Fibroblast of peridontal ligament (primary cell): Measurements from ENCODE around the gene DVL2.
"Not testable (repeated sequence)": the region's sequence is repeated elsewhere in the genome, so short reads cannot be mapped to it uniquely, and the experiment has no call there.

Experiments
- DNase-seq: peaks from one replicate; pipeline ENCODE4 v3.0.0-alpha.2; 2010; ENCODE audit errors: extremely low read depth

DVL2 gene

DNA sequence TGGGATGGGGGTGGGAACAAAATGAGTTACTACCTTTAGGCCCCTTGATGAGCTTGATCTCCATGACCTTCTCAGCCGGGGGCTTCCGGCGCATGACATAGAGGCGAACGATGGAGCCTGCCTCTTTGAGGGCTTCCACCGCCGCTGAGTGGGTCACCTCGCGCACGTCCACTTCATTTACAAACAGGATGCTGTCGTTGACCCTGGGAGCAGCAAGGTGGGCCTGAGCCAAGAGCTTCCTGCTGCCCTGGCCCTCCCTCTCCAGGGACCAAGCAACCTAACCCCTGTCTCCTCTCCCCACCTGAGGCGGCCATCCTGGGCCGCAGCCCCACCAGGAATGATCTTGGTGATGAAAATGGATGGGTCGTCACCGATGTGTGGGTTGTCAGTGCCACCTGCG is 30.9 kb downstream of the DVL2 start:
- no peak for DNase-seq

DNA sequence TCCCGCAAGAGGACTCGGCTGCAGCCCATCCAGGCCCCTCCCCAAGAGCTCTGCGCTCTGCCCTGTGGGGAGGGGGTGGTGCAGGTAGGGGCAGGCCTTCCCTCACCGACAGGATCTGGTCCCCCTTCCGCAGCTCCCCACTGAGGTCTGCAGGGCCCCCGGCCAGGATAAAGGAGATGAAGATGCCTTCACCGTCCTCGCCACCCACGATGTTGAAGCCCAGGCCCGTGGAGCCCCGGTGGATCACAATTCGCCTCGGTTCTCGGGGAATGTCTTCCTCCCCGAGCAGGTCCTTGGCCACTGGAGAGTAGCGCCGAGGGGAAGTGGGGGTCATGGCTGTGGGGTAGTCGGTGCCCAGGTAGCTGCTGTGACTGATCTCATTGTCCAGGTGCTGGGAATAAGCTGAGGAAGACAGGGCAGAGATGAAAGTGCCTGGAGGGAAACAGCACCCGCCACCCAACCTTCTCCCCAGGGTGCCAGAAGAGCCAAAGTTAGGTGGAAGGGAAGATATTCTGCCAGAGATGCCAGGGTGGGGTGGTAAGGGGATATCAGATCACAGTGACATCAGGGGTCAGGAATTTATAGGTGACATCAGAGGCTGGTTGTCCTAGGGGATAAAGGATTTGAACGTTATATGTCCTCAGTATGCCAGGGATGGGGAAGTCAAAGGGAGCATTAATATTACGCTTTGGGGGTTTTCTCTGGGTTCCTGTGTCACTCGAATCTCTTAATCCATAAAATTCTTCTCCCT is 37.5 kb downstream of the DVL2 start:
- no peak for DNase-seq

DNA sequence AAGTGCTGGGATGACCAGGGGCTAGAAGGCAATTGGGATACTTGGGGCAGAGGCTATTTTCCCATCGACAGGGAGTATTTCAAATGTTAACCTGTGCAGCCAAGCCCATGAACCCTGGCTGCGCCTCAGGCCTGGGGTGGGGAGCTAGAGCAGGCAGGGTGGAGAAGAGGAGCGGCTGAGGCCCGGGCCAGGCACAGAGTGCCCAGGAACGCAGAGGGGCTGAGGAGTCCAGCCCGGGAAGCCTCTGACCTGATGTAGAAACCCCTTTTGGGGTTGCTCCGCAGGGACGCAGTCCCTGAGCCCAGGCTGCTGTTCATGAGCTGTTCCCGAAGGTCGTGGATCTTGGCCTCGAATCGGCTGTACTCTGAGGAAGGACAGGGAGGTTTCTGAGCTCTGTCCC is 38.3 kb downstream of the DVL2 start:
- no peak for DNase-seq

DNA sequence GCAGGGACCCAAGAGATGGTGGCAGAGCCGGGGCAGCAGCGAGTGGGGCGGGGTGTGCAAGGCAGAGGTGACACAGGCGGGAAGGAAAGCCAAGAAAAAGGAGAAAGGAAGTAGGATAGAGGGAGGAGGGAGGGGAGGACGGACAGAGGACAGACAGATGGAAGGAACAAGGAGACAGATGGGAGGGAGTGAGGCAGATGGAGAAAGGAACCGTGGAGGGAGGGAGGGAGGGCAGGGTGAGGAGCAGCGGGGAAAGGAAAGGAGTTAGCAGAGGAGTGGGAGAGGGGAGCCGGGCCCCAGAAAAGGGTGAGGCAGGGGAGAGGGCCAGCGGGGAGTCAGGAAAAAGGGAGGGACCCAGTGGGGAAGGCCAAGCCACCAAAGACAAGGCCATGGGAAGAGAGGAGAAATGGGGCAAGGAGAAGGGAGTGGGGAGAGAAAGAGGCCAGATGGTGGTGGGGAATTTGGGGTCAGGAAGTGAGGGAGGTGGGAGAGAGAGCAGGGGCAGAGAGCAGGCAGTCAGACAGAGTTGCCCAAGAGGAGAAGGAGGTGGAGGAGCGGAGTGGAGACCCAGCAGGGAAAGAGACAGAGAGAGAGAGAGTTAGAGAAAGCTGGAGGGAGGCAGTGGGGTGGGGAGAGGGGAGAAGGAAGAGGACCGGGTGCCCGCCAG is 41.9 kb downstream of the DVL2 start:
- no peak for DNase-seq

DNA sequence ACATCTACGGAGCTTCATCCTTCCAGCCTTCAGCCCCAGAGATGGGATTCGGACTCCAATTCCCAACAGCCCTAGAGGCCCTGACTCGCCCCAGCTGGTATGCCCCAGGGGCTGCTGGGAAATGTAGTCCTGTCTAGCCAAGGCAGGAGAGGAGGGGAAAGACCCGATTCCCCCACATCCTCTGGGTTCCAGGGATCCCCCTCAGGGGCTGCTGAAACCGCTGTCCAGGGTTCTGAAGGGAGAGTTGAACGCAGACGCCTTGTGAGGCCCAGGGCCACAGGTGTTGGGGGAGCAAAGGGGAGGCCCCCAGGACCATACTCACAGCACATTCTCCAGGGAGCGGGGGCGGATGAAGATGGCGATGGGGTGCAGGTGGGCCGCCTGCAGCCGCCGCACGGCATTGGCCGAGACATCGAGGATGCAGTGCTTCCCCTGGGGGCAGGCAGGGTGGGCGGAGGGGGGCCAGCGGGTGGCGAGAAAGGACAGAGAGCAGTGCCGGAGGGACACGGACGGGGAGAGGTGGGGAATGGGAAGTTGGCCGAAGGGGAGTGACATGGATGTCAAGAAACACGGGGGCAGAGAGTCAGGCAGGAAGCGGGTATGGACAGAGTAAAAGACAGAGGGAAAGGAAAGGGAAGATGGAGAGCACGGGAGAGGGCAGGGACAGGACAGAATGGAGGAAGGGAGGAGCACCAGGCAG is 42.6 kb downstream of the DVL2 start:
- no peak for DNase-seq

DNA sequence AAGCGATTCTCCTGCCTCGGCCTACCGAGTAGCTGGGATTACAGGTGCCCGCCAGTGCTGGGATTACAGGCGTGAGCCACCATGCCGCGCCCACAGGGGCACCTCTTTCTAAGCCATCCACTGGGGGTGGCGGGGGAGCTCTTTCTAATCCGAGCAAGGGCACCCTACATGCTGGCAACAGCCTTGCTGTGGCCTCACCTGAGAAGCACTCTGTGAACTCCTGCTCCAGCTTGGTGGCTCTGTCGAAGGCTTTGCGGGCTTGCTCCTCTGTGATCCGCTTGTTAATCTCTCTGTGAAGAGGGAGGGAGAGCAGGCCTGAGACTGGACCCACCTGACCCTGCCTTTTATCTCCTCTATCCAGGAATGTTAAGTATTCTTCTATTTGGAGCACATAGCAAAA is 43.2 kb downstream of the DVL2 start:
- DNase-seq, result no peak

DNA sequence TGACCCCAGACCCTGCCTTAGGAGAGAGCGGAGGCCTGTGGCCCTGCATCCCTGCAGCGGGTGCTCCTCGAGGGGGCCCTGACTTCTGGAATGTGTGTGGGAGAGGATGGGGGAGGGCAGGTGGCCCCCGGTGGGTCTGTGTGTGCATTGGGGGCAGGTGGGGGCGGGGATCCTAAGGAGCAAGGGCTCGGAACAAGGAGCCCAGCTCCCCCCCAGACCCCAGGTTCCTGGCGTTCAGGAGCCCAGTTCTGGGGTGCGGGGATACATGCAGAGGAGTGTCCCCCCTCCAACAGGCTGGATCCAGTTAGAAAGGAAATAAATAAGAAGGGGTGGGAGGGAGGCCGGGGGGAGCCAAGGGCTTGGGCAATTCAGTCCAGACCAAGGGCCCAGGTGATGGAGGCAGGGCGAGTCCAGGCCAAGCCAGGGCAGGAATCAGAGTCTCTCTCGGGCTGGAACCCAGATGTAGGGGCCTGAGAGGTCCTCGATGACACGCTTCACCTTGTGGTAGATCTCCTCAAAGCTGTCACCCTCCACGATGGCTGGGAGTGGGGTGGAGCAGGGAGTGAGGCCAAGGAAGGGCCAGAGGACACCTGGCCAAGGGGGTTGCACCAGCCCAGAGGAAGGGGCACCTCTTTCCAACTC is 43.9 kb downstream of the DVL2 start:
- no peak for DNase-seq

DNA sequence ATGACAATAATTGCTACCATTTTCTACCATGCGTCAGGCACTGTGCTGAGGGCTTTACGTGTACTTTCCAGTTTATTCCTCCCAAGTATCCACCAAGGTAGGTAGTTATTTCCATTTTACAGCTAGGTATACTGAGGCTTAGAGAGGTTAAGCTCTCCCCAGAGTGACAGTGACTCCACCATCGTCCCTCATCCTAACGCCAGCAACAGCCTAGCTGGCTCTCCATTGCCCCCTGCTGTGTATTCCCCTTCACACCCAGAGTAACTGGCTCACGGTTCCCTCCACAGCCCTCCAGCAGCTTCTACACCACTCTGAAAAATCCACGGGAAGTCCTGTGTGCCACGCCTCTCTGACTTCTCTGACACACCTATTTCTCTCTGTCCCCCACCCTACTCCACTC is 48.1 kb downstream of the DVL2 start:
- DNase-seq, result no peak

DNA sequence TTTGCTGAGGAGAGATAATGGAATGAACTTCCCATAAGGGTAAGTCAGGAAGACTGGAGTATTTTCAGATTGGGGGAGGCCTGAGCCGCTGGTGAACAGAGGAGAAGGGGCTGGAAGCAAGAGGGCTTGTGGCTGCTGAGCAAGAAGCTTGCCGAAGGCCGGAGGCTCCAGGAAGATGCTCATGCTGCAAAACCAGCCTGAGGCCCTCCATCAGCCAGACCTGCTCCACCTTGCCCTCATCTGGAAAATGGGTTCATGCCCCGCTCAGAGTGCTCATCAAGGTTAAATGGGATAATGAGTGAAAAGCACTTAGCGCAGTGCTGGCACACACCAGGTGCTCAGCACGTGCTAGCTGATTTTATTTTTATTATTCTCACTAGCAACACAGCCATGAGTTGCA is 49.7 kb downstream of the DVL2 start:
- no peak for DNase-seq

DNA sequence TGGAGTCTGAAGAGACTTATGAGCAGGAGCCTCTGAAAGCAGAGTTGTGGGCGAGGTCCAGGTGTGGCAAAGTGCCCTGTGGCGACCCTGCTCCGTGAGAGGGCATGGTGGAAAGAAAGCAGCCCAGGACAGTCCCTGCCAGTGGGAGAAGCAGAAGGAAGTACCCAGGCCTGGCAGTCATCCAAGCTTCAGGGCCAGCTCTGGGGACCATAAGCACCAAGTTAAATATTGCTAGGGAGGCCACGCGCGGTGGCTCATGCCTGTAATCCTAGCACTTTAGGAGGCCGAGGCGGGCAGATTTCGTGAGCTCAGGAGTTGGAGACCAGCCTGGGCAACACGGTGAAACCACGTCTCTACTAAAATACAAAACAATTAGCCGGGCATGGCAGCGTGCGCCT is 50.2 kb downstream of the DVL2 start:
- DNase-seq, result no peak

DNA sequence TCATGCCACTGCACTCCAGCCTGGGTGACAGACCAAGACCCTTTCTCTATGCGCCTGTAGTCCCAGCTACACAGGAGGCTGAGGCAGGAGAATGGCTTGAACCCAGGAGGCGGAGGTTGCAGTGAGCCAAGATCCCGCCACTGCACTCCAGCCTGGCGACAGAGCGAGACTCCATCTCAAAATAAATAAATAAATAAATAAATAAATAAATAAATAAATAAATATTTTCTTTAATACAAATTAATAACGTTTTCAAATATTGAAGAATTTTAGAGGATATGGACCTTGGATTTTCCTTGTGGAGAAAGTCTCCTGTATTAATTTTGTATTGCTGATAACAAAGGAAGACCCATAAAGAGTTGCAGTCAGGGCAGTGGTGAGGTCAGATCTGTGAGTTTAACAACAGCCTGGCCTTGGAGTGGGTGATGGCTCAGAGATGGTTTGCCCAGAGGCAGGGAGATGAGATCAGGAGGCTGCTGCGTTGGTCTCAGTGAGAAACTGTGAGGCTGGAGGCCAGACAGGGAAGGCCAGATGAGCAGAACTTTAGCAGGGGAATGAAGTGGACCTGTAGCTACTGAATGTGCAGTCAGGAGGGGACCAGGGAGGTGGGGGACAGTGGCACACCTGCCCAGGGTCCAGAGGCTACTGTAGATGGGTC is 50.8 kb downstream of the DVL2 start:
- DNase-seq, result no peak

DNA sequence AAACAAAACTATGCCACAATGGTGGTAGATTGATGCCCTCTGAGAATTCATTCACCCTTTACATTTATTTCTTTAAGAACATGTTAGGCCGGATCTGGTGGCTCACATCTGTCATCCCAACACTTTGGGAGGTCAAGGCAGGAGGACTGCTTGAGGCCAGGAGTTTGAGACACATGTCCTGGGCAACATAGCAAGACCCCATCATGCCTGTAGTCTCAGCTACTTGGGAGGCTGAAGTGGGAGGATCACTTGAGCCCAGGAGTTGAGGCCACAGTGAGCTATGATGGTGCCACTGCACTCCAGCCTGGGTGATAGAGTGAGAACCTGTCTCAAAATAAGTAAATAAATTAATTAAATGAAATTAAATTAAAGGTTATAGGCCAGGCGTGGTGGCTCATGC is 52.2 kb downstream of the DVL2 start:
- not testable (repeated sequence) for DNase-seq

DNA sequence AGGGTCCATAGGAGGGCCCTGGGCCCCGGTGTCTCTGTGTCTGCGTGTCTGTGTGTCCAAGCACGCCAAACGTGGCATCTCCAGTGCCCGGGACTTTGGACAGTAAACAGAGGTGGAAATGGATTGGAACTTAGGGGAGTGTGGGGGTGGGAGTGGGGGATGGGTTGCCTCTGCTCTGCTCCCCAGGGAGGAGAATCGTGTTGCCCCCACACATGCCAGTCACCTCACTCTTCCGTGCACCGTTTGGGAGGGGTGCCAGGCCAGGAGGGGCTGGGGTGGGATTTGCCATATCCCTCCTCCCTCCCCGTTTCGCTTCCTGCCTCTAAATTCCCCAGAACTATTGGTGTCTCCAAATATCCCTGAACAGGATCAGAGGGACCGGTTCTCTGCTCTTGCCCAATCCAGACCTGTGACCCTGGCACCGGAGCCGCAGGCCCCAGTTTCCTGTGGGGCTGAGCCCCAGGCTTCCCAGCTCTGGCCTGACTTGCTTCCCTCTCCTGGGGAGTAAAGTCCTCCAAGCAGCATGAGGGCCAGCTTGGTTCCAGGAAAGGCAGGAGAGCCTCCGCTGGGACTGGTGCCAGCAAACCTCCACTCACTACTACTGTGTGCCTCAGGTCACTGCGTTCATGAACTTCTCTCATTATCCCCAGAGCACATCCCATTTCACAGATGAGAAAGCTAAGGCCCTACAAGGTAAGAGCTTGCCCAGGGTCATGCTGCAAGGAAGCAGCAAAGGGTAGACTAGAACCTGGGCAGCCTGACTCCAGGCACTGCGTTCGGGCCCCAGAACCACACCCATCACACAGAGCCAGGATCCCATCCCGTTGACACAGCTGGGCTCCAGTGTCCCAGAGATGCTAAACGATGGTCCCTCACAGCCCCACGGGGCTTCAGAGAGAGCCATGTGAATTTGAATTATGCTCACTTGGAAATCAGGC is 54.7 kb downstream of the DVL2 start, which contains the start of gene ASGR1:
Gene ASGR1, minus strand, starts transcription at position 54 of the 938 bp plus-strand sequence. CDS start 807 bp downstream, outside the sequence.
- no peak for DNase-seq

DNA sequence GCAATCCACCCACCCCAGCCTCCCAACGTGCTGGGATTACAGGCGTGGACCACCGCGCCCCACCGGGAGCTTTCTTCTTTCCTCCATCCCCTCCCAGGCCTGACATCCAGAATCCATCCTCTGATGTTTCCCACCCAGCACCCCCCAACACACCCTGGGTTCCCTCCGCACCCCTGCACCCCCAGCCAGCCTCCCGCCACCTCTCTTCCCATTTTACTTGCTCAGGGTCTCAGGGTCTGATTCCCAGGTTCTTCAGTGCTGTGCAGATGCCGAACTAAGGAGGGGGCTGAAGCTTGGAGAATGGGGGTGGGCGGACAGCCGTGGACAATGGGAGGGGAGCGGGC is 55.4 kb downstream of the DVL2 start:
- DNase-seq, result no peak

DNA sequence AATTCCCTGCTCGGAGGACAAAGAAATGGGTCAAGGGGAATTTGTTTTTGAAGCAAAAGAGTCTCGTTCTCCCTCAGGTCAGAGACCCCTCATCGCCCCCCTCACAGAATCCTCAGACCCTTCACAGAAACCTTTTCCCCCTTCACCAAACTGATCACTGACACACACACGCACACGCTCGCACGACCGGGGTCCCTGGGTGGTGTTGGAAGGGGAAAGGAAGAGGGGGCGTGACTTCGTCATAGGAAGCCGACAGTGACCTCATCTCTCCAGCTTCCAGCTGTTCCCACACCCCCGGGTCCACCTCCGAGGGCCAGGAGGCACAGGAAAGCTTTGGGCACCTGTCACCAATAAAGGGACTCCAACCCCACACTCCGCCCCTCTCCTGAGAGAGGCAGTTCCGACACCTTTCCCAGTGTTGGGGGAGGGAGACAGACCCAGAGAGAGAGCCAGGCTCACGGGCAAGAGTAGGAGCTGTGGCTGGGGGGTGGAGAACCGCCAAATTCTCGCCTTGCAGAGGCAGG is 56.3 kb downstream of the DVL2 start:
- no peak for DNase-seq

DNA sequence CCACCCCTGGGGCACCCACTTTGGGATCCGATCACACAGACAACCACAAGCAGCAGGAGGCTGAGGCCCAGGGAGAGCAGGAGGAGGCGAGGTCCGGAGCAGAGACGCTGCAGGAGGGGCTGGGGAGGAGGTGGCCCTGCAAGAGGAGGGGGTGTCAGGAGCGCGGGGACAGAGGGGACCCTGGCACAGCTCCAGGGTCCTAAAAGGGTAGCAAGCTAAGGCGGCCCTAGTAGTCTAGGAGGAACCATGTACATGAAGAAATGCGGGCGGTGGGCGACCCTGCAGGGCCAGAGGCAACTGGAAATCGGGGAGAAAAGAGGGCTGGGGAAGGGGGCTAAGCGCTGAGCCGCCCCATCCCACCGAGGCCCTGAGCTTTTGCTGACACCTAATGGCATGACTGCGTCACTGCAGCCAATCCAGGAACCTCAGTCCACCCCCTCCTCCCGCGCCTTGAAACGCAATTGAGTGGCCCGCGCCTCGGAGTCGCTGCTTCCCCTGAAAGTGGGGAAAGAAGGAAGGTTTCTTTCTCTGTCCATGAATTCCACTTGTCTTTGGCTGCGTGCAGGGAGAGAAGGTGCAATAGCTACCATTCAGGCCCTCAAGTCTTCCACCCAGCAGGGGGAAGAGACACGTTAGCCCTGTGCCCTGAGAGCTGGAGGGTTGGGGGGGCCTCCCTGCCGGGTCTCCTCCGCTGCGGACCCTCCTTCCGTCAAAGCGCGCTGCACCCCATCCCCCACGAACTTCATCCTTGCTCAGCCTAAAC is 56.9 kb downstream of the DVL2 start:
- peak; percentile 57 for DNase-seq

DNA sequence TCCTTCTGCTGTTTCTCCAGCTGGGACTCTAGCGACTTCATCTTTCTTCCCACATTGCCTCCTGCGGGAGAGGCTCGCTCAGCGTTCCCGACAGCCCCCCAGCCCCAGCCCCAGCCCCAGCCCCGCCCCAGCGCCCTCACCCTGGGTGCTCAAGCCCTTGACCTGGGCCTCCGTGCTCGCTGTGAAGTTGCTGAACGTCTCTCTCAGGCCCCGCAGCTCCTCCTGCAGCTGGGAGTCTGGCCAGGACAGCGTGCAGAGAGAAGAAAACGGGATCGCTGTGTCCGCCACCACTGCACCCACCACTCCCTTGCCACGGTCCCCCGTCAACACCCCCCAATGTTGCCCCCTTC is 57.5 kb downstream of the DVL2 start:
- no peak for DNase-seq

DNA sequence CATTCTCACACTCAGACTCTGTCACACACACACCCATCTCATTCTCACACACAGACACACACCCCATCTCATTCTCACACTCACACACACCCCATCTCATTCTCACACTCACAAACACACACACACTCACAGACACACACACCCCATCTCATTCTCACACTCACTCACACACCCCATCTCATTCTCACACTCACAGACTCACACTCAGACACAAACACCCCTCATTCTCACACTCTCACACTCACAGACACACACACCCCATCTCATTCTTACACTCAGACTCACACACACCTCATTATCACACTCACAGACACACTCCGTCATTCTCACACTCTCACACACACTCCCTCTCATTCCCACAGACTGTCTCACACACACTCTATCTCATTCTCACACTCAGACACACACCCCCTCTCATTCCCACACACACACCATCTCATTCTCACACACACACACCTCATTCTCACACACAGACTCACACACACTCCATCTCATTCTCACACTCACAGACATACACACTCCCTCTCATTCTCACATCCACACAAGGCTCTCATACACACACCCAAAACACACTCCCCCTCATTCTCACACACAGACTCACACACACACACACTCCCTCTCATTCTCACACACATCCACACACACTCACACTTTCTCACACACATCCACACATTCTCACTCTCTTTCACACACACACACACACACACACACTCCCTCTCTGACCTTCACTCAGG is 58.0 kb downstream of the DVL2 start:
- no peak for DNase-seq
